GM19463 (cell line): Measurements from ENCODE around the gene C10orf90.

Experiments used
- ATAC-seq: cut with Tn5 transposase; IDR thresholded peaks from one replicate; pipeline ENCODE4 v1.9.1; 2021; ENCODE audit warnings: mild to moderate bottlenecking, moderate library complexity; ENCODE audit not compliant: unreplicated experiment

The C10orf90 gene

GRCh38 chr10:126511917-126512479 is 158.5 kb downstream of the C10orf90 start:
- ATAC-seq, result no peak

- no peak for ATAC-seq
Measured at GRCh38 chr10:126509182-126509581, 161.3 kb downstream of the C10orf90 start.

- no peak for ATAC-seq
Measured at GRCh38 chr10:126508535-126509040, 161.9 kb downstream of the C10orf90 start.

GRCh38 chr10:126504761-126505112 is 165.8 kb downstream of the C10orf90 start:
- no peak for ATAC-seq

GRCh38 chr10:126504063-126504760 is 166.3 kb downstream of the C10orf90 start:
- peak; percentile 61 for ATAC-seq

GRCh38 chr10:126503392-126504062 is 167.0 kb downstream of the C10orf90 start:
- no peak for ATAC-seq

GRCh38 chr10:126502441-126502840 is 168.1 kb downstream of the C10orf90 start:
- ATAC-seq, result no peak

GRCh38 chr10:126501828-126502227 is 168.7 kb downstream of the C10orf90 start:
- ATAC-seq, result no peak

- ATAC-seq, result no peak
Measured at GRCh38 chr10:126500866-126501265, 169.6 kb downstream of the C10orf90 start.

GRCh38 chr10:126500185-126500584 is 170.3 kb downstream of the C10orf90 start:
- ATAC-seq, result no peak

GRCh38 chr10:126499744-126500143 is 170.7 kb downstream of the C10orf90 start:
- no peak for ATAC-seq

GRCh38 chr10:126497672-126498071 is 172.8 kb downstream of the C10orf90 start:
- no peak for ATAC-seq

GRCh38 chr10:126496771-126497545 is 173.5 kb downstream of the C10orf90 start:
- no peak for ATAC-seq

GRCh38 chr10:126491476-126491875 is 179.0 kb downstream of the C10orf90 start:
- ATAC-seq, result no peak

GRCh38 chr10:126481181-126481580 is 189.3 kb downstream of the C10orf90 start:
- ATAC-seq, result no peak

- no peak for ATAC-seq
Measured at GRCh38 chr10:126480648-126481047, 189.8 kb downstream of the C10orf90 start.

- no peak for ATAC-seq
Measured at GRCh38 chr10:126479280-126479895, 191.1 kb downstream of the C10orf90 start.

- ATAC-seq, result no peak
Measured at GRCh38 chr10:126478546-126478945, 191.9 kb downstream of the C10orf90 start.

- ATAC-seq, result no peak
Measured at GRCh38 chr10:126476246-126476645, 194.2 kb downstream of the C10orf90 start.

- ATAC-seq, result no peak
Measured at GRCh38 chr10:126475074-126475691, 195.3 kb downstream of the C10orf90 start.
